NK-92 (cell line): ENCODE measurements around the gene CALY.
A peak's percentile ranks its signal among the peaks of the same experiment; 100 is the strongest.

Experiments
- DNase-seq: peaks from one replicate; lab custom pipeline; 2025; ENCODE audit not compliant: unreplicated experiment; lab: John Stamatoyannopoulos, UW

The CALY gene

DNA sequence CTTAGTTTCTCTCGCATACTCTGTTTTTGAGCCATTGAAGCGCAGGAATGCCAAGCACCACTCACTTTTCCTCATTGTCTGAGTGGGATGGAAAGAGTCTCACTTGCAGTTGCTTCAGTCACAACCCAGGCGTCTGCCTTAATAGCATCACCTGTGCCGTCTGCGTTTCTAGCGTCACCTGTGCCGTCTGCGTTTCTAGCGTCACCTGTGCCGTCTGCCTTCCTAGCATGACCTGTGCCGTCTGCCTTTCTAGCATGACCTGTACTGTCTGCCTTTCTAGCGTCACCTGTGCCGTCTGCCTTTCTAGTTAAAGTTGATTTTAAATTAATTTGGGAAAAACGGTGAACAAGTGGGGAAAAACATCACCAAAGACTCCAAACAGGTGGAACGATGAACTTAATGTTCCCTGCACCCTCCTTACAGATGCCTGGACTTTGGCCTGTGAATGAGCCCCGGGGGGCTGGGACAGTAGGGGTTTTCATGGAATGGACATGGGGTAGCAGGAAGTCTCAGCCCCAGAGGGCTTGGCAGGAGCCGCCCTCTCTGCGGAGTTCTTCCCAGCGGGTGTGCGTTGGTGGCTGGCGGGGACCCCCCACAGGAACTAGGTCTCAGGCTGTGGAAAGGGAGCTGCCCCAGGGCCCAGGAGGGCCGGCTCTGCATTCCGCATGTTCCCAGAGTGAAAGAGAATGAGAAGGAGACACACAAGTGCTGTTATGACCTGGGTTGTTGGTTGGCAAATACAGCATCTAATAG lies 24.5 kb downstream of the CALY start:
- DNase-seq: no peak

DNA sequence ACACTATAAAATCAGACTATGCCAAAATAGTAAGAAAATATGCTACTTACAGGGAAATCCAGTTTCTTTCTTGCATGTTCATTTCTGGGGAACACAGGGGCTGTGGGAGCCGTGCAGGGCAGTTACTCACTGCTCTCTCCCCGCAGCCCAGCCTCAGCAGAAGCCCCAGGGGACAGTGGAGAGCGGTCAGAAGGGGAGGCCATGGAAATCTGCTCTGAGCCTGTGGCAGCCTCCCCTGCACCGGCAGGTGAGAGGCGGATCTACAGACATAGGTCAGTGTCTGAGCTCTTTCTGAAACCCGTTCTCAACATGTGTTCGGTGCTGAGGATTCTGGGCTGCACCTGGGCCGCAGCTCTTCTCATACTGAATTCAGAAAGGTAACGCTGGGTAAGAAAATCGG lies 25.1 kb downstream of the CALY start:
- no peak for DNase-seq

DNA sequence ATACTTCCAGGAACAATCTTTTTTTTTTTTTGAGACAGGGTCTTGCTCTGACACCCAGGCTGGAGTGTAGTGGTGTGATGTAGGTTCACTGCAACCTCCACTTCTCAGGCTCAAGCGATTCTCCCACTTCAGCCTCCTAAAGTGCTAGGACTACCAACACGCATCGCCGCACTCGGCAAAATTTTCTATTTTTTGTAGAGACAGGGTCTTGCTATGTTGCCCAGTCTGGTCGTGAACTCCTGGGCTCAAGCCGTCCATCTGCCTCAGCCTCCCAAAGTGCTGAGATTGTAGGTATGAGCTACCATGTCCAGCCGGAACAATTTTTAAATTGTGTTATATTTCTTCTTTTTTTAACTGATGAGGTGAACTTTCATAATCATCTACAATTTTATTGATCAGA lies 25.9 kb downstream of the CALY start:
- no peak for DNase-seq

DNA sequence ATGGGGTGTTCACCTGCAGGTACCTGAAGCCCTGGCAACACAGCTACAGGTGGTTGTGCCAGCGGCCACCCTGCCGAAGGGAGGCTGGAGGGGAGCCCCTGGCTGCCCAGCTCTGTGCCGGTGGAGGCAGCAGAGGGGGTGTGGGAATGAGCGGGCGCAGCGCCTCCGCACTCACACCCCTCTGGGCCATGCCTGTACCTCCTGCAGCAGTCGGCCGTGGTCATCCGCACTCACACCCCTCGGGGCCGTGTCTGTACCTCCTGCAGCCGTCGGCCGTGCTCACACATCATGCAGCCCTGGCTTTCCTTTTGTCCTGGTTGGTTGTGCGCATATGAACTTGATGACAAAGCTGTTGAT lies 26.3 kb downstream of the CALY start:
- no peak for DNase-seq

DNA sequence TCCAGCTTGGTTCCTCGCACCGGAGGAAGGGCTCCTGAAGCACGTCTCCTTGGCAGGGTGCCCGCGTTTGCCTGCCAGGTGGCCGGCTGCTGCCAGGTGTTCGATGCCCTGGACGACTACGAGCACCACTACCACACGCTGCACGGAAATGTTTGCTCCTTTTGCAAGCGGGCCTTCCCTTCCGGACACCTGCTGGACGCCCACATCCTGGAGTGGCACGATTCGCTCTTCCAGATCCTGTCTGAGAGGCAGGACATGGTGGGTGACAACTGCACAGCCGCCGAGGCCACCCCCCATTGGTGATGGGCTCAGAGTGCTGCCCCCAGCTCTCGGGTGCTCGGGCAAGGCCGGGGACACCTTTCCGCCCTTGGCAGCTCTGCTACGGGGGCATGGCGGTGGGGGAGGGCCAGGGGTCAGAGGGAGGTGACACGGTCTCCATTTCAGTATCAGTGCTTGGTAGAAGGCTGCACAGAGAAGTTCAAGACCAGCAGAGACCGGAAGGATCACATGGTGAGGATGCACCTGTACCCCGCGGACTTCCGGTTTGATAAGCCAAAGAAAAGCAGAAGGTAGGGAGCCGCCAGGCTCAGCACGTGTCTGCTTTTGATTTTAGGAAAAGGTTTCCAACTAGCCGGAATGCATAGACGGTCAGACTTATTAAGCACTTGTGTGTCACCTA lies 26.8 kb downstream of the CALY start:
- no peak for DNase-seq

DNA sequence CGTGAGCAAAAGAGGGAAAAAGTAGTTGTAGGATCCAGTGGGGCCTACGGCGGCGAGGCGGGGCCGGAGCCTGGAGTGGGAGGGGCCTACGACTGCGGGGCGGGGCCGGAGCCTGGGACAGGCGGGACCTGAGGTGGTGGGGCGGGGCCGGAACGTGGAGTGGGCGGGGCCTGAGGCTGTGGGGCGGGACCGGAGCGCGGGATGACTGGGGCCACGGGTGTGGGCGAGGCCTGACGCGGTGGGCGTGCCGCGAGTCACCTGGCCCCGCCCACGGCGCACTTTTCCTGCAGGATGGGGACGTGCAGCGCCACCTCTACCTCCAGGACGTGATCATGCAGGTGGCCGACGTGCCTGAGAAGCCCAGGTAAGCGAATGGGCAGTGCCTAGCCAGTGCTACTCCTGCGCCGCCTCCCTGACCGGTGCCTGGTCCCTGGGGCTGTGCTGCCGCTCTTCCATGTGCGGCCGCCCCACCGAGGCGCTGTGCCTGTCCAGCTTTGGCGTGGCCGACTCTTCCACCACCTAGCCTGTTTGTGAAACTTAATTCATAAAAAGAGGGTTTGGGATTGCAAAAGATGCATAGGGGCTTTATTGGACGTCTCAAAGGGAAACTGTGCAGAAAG lies 27.5 kb downstream of the CALY start:
- peak; percentile 26 for DNase-seq

DNA sequence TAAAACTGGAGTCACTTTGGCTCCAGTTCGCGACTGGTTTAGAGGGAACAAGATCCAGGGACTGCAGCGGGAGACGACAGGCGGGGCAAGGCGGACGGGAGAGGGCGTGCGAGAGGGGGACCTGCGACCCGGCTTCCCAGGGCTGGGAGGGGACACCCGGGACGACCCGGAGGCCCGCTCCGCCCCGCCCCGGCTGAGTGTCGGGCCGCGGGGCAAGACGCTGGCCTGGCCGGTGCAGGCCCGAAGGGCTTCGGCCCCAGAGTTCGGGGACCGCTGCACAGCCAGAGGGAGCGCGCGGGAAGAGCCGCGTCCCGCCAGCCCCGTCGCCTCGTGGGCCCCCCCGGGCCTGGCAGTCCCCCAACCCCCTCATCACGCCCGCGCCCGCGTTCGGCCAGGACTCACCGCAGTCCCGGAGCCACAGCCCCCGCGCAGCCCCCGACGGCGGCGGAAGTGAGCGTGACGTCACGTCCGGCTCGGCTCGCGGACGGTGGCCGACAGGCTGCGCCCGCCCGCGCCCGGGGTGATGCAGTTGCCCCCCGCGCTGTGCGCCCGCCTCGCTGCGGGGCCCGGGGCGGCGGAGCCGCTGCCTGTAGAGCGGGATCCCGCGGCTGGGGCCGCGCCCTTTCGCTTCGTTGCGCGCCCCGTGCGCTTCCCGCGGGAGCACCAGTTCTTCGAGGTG lies 28.1 kb downstream of the CALY start, which contains the start of the genes TUBGCP2 and ZNF511:
Gene TUBGCP2, minus strand, starts transcription at position 452 of the 679 bp plus-strand sequence. CDS start 5,931 bp downstream, outside the sequence.
Gene ZNF511, plus strand, starts transcription at position 494 of the 679 bp plus-strand sequence. Its CDS starts 30 bp downstream, at position 524.
- peak; percentile 21 for DNase-seq

DNA sequence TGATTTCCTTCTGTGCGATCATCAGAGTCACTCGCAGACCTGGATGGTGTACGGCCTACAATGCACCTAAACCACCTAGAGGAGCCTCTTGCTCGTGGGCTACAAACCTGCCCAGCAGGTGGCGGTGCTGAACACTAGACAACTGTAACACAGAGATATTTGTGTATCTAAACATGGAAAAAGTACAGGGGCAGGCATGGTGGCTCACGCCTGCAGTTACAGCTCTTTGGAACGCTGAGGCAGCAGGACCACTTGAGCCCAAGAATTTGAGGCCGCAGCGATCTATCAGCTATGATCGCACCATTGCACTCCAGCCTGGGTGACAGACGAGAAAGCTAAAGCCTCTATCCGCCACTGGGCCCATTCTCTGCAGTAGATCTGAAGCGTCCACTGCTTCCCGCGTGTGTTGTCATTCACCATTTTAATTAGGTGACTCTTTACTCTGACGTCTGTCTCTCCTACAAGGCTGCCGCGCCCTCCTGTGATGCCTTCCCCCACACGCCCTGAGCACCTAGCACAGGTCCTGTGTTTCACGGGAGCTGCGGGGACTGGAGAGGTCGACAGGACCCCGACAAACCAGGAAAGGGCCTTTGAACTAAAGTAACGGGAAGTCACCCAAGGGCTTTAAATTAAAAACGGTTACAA lies 28.8 kb downstream of the CALY start:
- DNase-seq: peak; percentile 22

DNA sequence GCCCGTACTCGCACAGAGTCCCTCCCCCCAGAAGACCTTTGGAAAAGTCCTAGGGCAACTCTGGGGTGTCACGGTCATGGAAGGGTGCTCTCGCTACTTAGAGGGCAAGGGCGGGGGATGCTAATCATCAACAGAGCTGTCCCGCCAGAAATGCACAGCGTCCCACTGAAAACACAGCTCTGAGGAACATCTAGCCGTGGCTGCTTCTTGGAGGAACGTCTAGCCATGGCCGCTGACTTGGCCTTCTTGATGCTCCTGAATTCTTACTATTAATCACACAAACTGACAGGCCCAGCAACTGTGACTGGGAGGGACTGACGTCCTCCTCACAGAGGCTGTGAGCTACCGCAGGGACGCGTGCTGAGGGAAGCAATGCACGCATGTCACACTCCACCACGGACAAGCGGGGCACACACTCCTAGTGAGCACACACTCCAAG lies 29.7 kb downstream of the CALY start:
- DNase-seq: no peak

DNA sequence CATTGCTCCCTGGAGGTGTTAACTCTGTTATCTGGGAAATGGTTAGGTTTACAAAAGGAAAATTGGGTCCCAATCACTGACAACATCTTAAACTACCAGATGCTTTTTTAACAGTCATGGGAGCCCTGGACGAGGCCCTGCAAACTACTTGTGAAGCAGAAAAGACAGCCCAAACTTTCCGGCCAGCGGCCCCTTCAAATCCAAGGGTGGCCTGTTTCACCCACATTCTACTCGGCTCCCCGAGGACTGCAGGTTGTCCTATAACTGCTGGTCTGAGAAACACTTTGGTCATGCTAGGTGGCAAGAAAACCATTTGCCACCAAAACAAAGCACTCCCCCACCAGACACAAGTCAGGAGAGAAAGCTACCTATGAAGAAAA lies 30.6 kb downstream of the CALY start:
- DNase-seq: no peak

DNA sequence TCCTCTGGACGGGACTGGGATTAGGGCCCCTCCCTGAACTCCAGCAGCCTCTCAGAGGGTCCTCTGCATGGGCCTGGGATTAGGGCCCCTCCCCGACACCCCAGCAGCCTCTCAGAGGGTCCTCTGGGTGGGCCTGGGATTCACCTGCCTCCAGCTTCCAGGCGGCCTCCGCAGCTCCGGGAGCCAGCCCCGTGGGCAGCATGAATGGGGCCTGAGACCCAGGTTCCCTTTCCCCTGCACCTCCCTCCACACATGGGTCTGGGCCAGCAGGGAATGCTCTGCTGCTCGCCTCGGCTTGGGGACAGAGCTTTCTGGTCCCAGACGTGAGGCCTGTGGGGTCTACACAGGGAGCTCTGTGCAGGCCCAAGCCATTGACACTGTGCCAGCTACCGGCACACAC lies 33.5 kb downstream of the CALY start:
- no peak for DNase-seq

DNA sequence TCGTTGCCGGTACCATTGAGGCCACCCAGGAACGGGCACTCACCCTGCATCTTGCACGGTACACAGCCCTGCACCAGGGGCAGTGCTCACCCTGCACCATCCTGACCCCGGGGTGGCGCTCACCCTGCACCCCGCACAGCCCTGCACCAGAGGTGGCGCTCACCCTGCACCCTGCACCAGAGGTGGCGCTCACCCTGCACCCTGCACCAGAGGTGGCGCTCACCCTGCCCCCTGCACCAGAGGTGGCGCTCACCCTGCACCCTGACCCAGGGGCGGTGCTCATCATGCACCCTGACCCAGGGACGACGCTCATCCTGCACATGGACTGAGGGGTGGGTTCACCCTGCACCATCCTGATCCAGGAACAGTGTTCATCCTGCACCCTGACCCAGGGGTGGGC lies 34.5 kb downstream of the CALY start:
- no peak for DNase-seq

DNA sequence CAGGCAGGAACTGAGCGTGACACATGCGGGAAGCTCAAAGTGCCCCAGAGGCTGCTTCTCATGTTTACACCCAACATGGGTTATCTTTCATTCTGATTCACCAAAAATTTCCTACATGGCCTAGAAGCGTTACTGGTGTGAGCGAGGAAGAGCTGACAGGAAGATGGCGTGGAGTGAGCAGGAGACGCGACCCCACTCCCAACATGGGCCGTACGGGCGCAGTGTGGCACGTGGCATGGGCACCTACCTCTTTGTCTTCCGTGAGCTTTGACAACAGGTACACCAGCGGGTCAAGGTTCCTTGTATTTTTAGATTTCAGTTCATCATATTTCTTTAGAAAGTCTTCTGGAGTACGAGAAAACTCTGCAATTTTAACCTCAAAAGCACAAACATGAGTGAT lies 37.0 kb downstream of the CALY start:
- DNase-seq: no peak

DNA sequence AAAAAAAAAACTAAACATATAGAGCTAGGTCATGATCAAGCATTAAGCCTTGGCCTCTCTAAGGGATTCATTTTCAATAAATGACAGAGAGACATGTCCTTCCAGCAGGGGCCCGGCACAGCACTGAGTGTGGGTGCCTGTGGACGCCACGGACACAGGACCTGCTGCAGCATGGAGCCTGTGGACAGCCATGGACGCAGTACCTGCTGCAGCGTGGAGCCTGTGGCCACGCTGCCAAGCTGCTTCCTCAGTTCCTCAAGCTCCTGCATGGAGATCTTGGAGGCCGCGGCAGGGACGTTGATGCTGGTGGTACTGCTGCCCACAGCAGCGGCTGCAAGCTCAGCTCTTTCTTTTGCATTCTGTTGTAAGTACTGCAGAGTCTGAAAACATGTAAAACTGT lies 37.5 kb downstream of the CALY start:
- DNase-seq: no peak

DNA sequence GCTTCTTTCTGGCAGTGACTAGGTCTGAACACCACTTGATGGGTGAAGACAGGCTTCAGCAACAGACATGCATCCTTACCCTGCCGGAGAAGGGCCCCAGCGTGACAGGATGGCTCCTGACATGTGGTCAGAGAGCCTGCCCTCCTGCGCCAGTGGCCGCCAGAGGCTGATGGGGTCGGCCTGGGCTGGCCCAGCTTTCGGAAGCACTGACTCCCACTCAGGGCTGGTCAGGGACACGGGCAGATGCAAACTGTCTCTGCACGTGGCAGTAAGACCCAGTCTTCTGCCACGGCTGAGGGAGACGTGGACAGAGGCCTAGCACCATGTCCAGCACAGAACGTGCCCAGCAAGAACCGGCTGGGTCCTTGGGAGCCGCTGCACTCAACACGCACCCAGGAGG lies 38.2 kb downstream of the CALY start:
- no peak for DNase-seq

DNA sequence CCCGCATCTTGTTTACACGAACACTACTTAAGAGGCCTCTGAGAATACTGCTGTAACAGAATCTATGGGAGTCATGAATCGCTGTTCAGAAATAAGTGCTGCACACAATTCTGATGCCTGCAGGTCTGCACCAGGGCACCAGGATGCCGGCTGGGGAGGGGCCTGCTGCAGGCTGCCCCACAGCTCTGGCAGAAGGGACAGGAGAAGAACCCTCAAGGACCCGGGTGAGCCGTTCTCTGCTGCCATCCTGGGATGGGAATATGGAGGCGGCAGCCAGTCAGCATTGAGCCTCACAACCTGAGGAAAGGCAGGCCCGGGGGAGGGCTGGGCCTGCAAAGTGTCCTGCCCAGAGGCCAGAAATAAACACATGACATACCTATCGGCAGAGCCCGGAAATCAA lies 39.2 kb downstream of the CALY start:
- no peak for DNase-seq

DNA sequence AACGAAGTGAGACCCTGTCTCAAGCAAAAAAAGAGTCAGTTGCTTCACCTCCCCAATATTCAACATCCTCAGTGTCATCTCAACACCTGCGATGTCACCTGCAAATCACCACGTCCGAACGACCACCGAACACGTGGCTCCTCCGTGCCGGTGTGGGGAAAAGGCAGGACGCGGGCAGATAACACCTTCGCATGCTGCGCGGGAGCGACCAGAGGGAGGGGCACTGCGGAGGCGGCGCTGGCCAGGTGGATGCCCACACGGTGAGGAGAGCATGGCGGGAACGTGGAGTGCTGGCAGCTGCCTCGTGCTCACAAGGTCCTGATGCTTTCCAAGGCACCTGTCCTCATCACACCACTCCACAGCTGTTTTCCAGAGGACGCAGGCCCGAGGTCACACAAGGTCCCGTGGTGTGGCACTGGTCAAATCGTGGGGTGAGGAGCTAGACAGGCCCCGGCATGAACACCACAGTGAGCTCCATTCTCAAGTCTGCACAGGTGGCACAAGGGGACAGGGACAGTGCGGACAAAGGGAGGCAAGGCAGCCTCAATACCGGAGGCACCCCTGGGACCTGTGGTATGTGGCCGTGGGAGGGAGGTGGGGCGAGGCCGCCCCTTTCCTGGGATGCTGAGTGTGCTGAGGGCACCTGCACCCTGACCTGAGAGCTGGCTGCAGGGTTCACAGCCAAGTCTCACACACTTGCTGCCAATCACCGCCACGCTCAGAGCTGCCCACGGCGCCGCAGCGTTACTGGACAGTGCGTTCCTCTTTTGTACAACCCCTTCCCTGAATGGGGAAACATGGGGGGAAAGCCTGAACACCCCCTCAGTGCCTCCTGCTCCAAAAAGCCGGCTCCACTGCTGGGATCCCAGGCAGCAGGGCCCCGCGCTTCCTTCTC lies 41.0 kb downstream of the CALY start:
- DNase-seq: no peak

DNA sequence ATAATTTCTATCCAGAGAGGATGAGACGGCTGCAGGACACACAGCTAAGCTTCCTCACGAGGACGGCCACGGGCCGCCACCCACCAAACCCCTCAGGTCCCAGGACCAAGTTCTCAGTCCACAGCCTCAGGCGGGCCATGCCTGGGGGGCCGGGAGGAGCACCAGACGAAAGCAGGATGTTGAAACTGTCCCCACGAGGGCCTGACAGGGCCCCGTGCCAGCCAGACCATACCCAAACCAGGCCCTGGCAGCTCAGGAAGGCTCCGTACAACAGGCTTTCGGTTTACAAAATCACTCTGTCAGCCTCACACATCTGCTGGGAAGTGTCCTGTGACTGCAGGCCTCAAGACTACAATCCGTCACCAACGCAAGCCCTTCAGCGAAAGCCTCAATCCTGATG lies 42.5 kb downstream of the CALY start:
- DNase-seq: no peak

DNA sequence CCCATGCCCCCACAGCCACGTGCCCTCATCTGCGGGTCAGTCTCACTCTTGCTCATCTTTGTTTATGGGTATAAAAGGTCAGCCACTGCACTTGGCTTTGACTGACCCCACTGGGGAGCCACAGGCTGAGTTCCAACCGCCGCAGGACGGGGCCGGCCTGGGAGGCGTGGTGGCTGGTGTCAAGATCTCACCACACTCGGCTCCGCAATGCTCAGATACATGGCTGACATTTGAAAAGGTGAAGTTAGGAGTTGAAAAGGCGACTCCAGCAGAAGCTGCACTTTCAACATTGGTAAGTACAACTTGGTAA lies 42.9 kb downstream of the CALY start:
- DNase-seq: no peak
